Immature natural killer cell (primary cell): Measurements from ENCODE around the gene BCL2A1. TPM values are rescaled to one million over a fixed set of nuclear protein-coding genes. Genes with fewer than 3 reads are reported as not detected.

Source experiments
- DNase-seq, 3 donors: peaks; one replicate each; pipeline ENCODE4 v3.0.0; 2022; ENCODE audit warnings: mixed read lengths in 1 of 3
- H3K27ac Mint-ChIP-seq, 6 donors: one replicate each; pipeline ENCODE4 v1.8.0; 2020; ENCODE audit warnings: mixed read lengths in 6 of 6, mild to moderate bottlenecking in 5 of 6, inconsistent platforms in 4 of 6, moderate library complexity in 3 of 6
- H3K27me3 Mint-ChIP-seq, 3 donors: one replicate each; pipeline ENCODE4 v1.8.0; 2020 to 2021; ENCODE audit warnings: low read depth in 3 of 3, mild to moderate bottlenecking in 3 of 3, mixed read lengths in 3 of 3, moderate library complexity in 3 of 3, inconsistent platforms in 1 of 3
- H3K36me3 Mint-ChIP-seq, 3 donors: one replicate each; pipeline ENCODE4 v1.8.0; 2020; ENCODE audit warnings: mixed read lengths in 3 of 3, inconsistent platforms in 2 of 3, mild to moderate bottlenecking in 2 of 3
- H3K4me1 Mint-ChIP-seq, 2 donors: one replicate each; pipeline ENCODE4 v1.8.0; 2020; ENCODE audit warnings: inconsistent platforms in 2 of 2, mild to moderate bottlenecking in 2 of 2, mixed read lengths in 2 of 2, moderate library complexity in 1 of 2
- H3K4me3 Mint-ChIP-seq, 5 donors: one replicate each; pipeline ENCODE4 v1.8.0; 2020; ENCODE audit warnings: mild to moderate bottlenecking in 5 of 5, mixed read lengths in 5 of 5, inconsistent platforms in 3 of 5, moderate library complexity in 3 of 5
- H3K9me3 Mint-ChIP-seq, 6 donors: one replicate each; pipeline ENCODE4 v1.8.0; 2020; ENCODE audit warnings: mild to moderate bottlenecking in 6 of 6, mixed read lengths in 6 of 6, inconsistent platforms in 4 of 6, moderate library complexity in 3 of 6
- polyA plus RNA-seq, 3 donors: library from polyadenylated mRNA; unstranded; fragments of 300-500 nt; fragmentation: Illumina TruSeq; gene quantifications; one replicate each; pipeline ENCODE4 v1.2.3, GENCODE V29; 2021

BCL2A1 gene
- polyA plus RNA-seq, 3 donors from 2014 or later, result 11.2 to 16.1 (median 12.2) TPM

DNA sequence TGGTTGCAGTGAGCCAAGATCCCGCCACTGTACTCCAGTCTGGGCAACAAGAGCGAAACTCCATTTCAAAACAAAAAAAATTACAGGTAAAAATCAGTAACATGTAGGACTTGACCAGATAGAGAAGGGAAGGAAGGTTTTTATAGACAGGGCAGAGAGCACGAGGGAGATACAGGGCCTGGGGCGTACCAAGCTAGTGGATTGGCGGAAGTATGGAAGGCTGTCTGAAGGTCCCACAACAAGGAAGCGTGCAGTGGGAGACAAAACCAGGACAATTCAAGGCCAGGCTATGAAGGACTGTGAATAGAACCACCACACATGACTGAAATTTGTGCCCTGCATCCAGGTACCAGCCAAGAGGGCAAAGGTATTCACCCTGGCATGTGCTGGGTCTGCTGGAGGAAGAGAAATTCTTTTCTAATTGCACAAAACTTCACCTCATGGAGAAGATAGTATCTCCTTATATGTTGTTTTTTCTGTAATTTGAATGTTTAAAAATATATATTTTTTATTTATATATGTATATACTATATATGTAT is 33.0 kb upstream of the BCL2A1 start:
- no peaks in the 10 kb centered on the region for H3K36me3 Mint-ChIP-seq
- H3K27ac Mint-ChIP-seq, result peak overlapping the region in 1 of 6 donors; percentile 67
- H3K9me3 Mint-ChIP-seq, result no peaks in the 10 kb centered on the region
- H3K4me1 Mint-ChIP-seq, result no peaks in the 10 kb centered on the region
- no peak for DNase-seq
- no peak overlapping the region for H3K4me3 Mint-ChIP-seq
- H3K27me3 Mint-ChIP-seq, result peaks cover 0 to 4% (median 2%) of the 10 kb centered on the region in 3 donors

DNA sequence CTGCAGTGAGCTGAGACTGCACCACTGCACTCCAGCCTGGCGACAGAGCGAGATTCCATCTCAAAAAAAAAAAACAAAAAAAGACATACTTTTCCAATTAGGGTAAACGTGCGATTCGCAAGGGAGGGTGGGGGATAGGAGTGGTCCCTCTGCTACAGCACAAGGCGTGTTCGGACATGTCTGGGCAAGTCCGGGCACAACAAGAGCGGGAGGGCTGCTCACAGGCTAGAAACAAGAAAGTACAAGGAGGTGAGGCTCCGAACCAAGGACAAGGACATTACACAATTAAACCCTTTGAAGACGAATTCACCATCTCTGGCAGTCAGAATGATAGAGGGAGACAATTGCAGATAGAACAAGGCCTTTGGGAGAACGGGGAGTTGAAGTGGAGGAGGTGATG is 32.2 kb upstream of the BCL2A1 start:
- Mint-ChIP-seq H3K4me1 (no peaks in the 10 kb centered on the region), H3K27ac (no peak overlapping the region), H3K27me3 (peaks cover 0 to 4% (median 2%) of the 10 kb centered on the region in 3 donors), H3K36me3 (no peaks in the 10 kb centered on the region), H3K9me3 (no peaks in the 10 kb centered on the region), H3K4me3 (no peak overlapping the region)
- no peak for DNase-seq

DNA sequence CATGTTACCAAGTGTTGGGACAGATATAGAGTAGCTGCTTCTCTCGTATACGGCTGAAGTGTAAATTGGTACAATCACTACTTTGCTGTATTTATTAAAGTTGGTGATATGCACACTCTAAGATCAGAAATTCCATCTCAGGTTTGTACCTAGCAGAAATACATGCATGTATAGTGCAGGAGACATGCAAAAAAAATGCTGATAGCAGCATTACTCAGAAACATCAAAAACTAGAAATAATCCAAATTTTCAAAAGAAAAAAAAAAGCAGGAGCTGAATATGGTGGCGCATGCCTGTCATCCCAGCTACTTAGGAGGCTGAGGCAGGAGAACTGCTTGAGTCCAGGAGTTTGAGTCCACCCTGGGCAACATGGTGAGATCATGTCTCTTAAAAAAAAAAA is 31.3 kb upstream of the BCL2A1 start:
- Mint-ChIP-seq H3K4me1 (no peaks in the 10 kb centered on the region), H3K9me3 (no peaks in the 10 kb centered on the region), H3K27me3 (peaks cover 0 to 2% (median 1%) of the 10 kb centered on the region in 3 donors), H3K27ac (no peak overlapping the region), H3K36me3 (no peaks in the 10 kb centered on the region), H3K4me3 (no peak overlapping the region)
- DNase-seq, result no peak

DNA sequence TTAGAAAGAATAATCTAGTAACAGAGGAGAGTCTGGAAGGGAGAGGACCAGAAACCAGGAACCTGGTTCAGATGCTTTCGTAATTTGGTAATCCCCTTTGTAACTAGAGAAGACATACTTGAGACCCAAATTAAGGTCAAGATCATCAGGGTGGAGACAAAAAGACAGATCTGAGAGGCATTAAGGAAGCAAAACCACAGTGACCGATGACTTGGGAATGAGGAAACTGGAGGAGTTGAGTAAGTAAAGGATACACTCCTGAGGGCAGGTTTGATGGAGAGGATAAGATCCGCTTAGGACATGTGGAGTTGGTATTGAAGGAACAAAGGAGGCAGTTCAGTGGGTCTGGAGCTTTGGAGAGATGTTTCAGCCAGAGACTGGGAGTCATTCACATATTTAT is 23.6 kb upstream of the BCL2A1 start:
- Mint-ChIP-seq H3K27me3 (peaks cover 0 to 5% (median 5%) of the 10 kb centered on the region in 3 donors), H3K4me1 (peaks cover 0 to 1% of the 10 kb centered on the region in 2 donors), H3K36me3 (no peaks in the 10 kb centered on the region), H3K4me3 (no peak overlapping the region), H3K27ac (no peak overlapping the region), H3K9me3 (no peaks in the 10 kb centered on the region)
- no peak for DNase-seq

DNA sequence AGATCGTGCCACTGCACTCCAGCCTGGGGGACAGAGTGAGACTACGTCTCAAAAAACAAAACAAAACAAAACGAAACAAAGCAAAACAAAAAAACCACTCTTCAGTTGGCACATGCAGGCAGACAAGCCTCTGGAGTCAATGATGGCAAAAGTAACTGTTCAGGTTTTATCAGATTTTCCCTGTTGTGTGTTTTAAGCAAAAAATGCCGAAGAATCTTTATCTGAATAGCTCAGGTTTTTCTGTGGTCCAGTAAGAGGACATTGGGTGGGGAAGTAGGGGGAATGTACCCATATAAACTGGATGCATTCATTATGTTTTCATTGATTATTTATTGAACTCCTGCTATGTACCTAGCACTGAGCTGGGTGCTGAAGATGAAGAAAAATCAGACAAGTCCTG is 20.8 kb upstream of the BCL2A1 start:
- Mint-ChIP-seq H3K36me3 (no peaks in the 10 kb centered on the region), H3K27ac (no peak overlapping the region)

DNA sequence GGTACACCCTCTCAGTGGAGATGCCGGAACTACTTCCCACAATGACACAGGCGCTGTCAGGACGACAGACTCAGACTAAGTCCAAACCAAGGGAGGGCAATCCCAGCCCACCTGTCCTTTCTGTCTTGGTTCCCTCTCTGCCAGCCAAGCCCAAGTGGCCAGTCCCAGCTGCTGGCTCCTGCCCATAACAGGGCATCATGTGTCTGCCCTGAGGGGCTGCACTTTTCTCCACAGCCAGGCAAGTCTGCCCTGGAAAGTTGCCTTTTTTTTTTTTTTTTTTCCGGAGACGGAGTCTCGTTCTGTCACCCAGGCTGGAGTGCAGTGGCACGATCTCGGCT is 20.0 kb upstream of the BCL2A1 start:
- Mint-ChIP-seq H3K4me1 (peaks cover 0 to 1% of the 10 kb centered on the region in 2 donors), H3K27me3 (peaks cover 0 to 5% (median 1%) of the 10 kb centered on the region in 3 donors), H3K27ac (no peak overlapping the region), H3K36me3 (no peaks in the 10 kb centered on the region), H3K4me3 (no peak overlapping the region), H3K9me3 (no peaks in the 10 kb centered on the region)
- no peak for DNase-seq

More for the DNA sequence above, 20.8 kb upstream of the BCL2A1 start:
- Mint-ChIP-seq H3K9me3 (no peaks in the 10 kb centered on the region), H3K4me1 (peaks cover 0 to 1% of the 10 kb centered on the region in 2 donors), H3K27me3 (peaks cover 0 to 5% (median 1%) of the 10 kb centered on the region in 3 donors), H3K4me3 (no peak overlapping the region)
- no peak for DNase-seq

DNA sequence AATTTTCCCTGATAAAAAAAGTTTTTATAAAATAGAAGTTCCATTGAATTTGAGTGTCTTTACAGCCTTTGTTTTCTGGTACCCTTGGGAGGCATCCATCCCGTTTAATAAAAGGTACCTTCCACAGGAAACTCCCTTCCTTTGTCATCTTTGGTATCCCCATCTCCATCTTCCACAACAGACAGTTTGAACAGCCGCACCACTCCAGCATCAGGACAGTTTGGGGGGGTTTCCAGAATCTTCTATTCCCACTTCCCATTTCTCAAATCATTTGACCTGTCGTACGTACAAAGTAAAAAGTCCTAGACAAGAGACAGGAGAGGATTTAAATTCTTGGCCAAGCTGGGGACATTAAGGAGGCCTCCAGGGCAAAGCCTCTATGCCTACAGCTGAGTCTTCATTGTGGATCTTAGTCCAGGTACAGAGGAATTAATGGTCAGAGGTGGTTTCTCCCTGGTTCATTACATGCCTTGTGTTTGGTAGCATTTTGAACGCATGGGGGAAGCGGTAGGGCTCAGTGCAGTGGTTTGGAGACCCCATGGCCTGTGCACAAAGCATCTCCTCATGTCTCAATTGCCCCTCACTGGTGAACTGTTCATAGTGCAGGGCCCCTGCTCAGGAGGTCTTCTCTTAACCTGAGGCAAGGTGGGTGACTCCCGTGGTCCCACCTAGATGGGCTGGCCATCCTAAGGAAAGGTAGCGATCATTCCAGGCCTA is 19.4 kb upstream of the BCL2A1 start:
- Mint-ChIP-seq H3K9me3 (no peaks in the 10 kb centered on the region), H3K27ac (no peak overlapping the region), H3K4me3 (no peak overlapping the region), H3K4me1 (peaks cover 0 to 1% of the 10 kb centered on the region in 2 donors), H3K27me3 (peaks cover 0 to 5% (median 1%) of the 10 kb centered on the region in 3 donors), H3K36me3 (no peaks in the 10 kb centered on the region)
- DNase-seq, result no peak

DNA sequence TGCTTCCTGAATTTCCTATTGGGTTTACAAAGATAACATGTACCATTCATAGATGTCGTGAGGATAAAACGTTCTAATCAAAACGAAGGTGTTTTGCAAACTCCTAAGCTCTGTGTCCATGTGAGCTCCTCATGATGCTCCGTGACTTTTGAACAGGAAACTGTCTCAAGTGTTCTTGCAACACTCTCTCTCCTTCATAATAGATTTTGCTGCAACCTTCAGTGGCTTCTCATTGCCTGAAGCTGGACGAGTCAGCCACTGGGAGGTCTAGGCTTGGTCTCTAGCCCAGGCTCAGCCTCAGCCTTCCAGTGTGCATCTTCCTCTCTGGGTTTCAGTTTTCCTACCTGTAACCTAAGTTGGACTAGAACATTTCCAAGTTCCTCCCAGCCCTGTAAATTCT is 18.7 kb upstream of the BCL2A1 start:
- peaks cover 0 to 1% of the 10 kb centered on the region in 2 donors for H3K4me1 Mint-ChIP-seq
- no peak for DNase-seq
- no peak overlapping the region for H3K4me3 Mint-ChIP-seq
- H3K36me3 Mint-ChIP-seq, result no peaks in the 10 kb centered on the region
- no peaks in the 10 kb centered on the region for H3K9me3 Mint-ChIP-seq
- peaks cover 0 to 5% (median 1%) of the 10 kb centered on the region in 3 donors for H3K27me3 Mint-ChIP-seq
- H3K27ac Mint-ChIP-seq, result no peak overlapping the region

DNA sequence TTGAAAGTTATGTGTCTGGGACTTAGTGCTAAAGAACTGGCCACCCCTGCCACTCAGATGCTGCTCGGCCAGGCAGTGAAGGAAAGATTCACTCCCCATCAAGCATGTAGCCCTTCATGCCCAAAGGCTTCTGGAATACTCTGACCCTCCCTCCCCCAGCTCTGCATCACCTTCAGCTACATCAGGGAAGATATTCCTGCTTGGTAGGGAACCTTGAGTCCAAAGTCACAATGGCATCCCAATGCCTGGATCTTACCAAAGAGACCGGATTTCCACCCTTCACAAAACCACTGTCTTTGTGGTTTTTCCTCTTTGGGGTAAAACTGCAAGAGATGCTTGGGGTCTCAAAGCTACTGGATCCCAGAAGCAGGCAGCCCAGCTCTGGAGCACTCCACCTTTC is 18.2 kb upstream of the BCL2A1 start:
- H3K4me3 Mint-ChIP-seq, result no peak overlapping the region
- peaks cover 0 to 1% of the 10 kb centered on the region in 2 donors for H3K4me1 Mint-ChIP-seq
- H3K27ac Mint-ChIP-seq, result no peak overlapping the region
- no peaks in the 10 kb centered on the region for H3K36me3 Mint-ChIP-seq
- no peaks in the 10 kb centered on the region for H3K9me3 Mint-ChIP-seq
- DNase-seq, result no peak
- peaks cover 0 to 3% (median 1%) of the 10 kb centered on the region in 3 donors for H3K27me3 Mint-ChIP-seq

DNA sequence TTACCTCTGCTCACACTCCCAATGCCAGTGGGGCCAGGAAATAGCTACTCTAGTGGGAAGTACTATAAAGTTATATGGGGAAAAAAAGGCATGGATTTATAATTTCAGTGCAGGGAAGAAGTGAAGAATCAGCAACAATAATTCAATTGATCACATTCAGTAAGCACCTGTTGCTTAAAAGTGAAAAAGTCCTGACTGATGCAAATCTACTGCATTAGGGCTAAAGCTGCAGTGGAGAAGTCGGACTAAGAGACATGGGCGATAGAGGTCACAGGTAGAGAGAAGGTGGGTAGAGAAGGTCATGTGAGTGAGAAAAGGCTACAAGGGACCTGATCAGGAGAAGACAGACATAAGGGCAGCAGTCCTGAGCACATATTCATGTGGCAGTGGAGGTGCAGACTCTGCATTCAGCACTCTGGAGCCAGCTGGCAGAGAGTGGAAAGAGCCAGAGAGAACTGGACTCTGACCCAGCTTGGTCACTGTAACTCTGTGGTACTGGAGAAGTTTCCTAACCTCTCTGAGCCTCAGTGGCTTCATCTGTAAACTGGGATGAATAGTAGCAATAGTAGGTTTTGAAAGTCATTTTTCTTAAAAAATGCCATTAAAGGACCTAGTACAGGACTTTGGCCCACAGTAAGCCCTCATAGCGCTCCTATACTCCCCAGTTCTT is 17.6 kb upstream of the BCL2A1 start:
- Mint-ChIP-seq H3K4me1 (peaks cover 0 to 1% of the 10 kb centered on the region in 2 donors), H3K4me3 (no peak overlapping the region), H3K36me3 (no peaks in the 10 kb centered on the region), H3K27ac (no peak overlapping the region), H3K9me3 (no peaks in the 10 kb centered on the region), H3K27me3 (peaks cover 0 to 3% (median 1%) of the 10 kb centered on the region in 3 donors)
- DNase-seq, result no peak

DNA sequence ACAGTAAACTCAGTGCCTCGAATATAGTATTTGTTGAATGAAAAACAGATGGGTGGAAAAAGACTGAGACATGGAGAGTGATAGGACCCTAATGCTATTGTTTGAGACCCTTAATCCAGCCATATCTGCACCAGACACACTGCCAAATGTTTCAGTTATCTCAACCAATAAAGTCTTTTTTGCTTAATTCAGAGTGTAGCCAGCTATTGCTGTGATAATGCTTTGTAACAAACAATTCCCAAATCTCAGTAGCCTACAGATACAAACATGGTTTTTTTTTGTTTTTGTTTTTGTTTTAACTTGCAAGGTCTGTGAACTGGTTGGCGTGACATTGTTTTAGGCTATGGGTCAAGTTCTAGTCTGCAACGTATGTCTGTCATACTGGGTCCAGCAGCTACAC is 17.0 kb upstream of the BCL2A1 start:
- Mint-ChIP-seq H3K27me3 (peaks cover 0 to 3% (median 1%) of the 10 kb centered on the region in 3 donors), H3K27ac (no peak overlapping the region), H3K9me3 (no peaks in the 10 kb centered on the region), H3K36me3 (no peaks in the 10 kb centered on the region), H3K4me3 (no peak overlapping the region), H3K4me1 (no peaks in the 10 kb centered on the region)
- no peak for DNase-seq

DNA sequence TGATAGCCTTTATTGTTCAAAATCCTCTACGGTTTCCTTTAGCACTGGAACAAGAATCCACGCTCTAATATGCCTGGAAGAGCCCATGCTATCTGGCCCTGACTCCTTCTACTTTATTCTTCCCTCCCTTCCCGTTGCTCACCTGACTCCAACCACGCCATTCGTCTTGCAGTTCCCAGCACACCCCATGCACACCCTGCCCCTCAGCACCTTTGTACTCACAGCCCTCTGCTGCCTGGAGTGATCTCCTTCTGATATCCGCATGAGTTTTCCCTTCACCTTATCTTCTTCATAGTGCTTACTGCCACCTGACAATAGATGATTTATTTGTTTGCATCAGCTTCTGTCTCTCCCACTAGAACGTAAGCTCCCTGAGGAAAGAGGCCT is 16.6 kb upstream of the BCL2A1 start:
- H3K4me1 Mint-ChIP-seq, result no peaks in the 10 kb centered on the region
- H3K36me3 Mint-ChIP-seq, result no peaks in the 10 kb centered on the region
- no peak overlapping the region for H3K27ac Mint-ChIP-seq
- no peak overlapping the region for H3K4me3 Mint-ChIP-seq
- no peak for DNase-seq
- no peaks in the 10 kb centered on the region for H3K9me3 Mint-ChIP-seq
- peaks cover 0 to 3% (median 1%) of the 10 kb centered on the region in 3 donors for H3K27me3 Mint-ChIP-seq

DNA sequence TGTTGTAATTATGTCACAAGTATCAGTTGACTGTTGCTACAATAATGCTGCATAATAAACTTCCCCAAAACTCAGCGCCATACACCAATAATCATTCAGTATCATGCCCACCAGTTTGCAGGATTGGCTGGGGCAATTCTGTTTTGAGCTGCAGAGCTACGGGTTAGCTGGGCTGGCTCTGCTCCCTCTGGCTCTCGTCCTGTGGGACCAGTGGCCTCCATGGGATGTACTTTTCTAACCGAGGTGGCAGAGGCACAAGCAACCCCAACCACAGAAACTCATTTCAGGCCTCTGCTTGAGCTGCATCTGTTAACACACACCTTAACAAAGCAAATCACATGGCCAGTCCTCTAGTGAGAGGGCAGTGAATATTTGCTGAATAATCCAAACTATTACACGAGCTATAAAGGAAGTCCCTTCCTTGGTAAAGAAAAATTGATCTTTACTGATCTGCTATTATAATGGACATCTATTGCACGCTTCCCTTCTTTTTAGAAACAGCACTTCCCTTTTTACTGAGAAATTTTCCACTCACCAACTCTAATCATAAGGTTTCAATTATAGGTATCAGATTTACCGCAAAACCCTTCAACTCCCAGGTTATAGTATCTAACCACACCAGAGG is 10.9 kb upstream of the BCL2A1 start:
- peak overlapping the region in 1 of 6 donors; percentile 12 for H3K27ac Mint-ChIP-seq
- no peaks in the 10 kb centered on the region for H3K9me3 Mint-ChIP-seq
- H3K36me3 Mint-ChIP-seq, result no peaks in the 10 kb centered on the region
- H3K27me3 Mint-ChIP-seq, result peaks cover 0 to 4% (median 0%) of the 10 kb centered on the region in 3 donors
- no peaks in the 10 kb centered on the region for H3K4me1 Mint-ChIP-seq
- no peak for DNase-seq
- H3K4me3 Mint-ChIP-seq, result no peak overlapping the region
